OCI-LY3 (cell line): ENCODE measurements around the gene VAMP4.

Source experiments
- CTCF ChIP-seq: fragments of 200-600, 300-600 bp; sonication (generic); IDR thresholded peaks from 2 replicates; pipeline ENCODE4 v1.5.1; 2014; ENCODE audit warnings: antibody characterized with exemption, low read length, low read depth
- EZH2phosphoT487 ChIP-seq: fragments of 200-600 bp; shearing (Covaris generic); IDR thresholded peaks from 2 replicates; pipeline ENCODE4 v1.6.1; 2018; ENCODE audit warnings: antibody characterized with exemption, mixed run types, low read depth

- no peak for TF ChIP-seq CTCF
- TF ChIP-seq EZH2phosphoT487: no peak
These were observed 5.7 kb downstream of the VAMP4 start for GRCh38 chr1:171736196-171736595.
